T-cell (primary cell): ENCODE data around the gene MAX. TPM values are rescaled to one million over a fixed set of nuclear protein-coding genes. Genes with fewer than 3 reads are reported as not detected.

Experiments used
- ATAC-seq, 4 experiments: fragments of 200-7000 bp in 3 of 4; fragments of 150-1000 bp in 1 of 4; cut with Tn5 transposase; replicated peaks in 1 of 4; 1 replicate in 3 of 4; 2 replicates in 1 of 4; pipeline ENCODE4 v1.10.0; 2021; ENCODE audit warnings: moderate library complexity in 3 of 4, mild to moderate bottlenecking in 2 of 4, moderate number of reproducible peaks in 1 of 4
- CTCF ChIA-PET, 2 donors: fragments of 300-600 bp; sonication (Branson Sonifier 250); formaldehyde crosslinking; loops; one replicate each; lab custom pipeline; 2022; ENCODE audit warnings: antibody characterized with exemption in 2 of 2; lab: Charles Lee
- POLR2A ChIA-PET, 2 donors: fragments of 300-600 bp; sonication (Branson Sonifier 250); formaldehyde crosslinking; loops; one replicate each; lab custom pipeline; 2022; ENCODE audit warnings: antibody characterized with exemption in 2 of 2; lab: Charles Lee
- DNase-seq, 35 experiments: peaks; one replicate each; pipeline versions ENCODE4 v3.0.0 to v3.0.0-alpha.2; 2013 to 2023
- H3K27ac ChIP-seq: one replicate; pipeline ENCODE4 v1.5.1; 2013; ENCODE audit warnings: low read length
- H3K27me3 ChIP-seq, 2 experiments: replicated peaks in 1 of 2; 1 replicate in 1 of 2; 2 replicates in 1 of 2; pipeline versions ENCODE4 v1.6.1 to v1.7.0; 2013; ENCODE audit warnings: low read length in 1 of 2, mixed read lengths in 1 of 2; ENCODE audit not compliant: control insufficient read depth in 2 of 2, insufficient read depth in 2 of 2; ENCODE audit errors: extremely low read depth in 1 of 2
- H3K36me3 ChIP-seq, 2 donors: 1 replicate in 1 of 2; 2 replicates in 1 of 2; pipeline versions ENCODE4 v1.6.1 to v1.7.0; 2013; ENCODE audit warnings: low read length in 1 of 2; ENCODE audit not compliant: control insufficient read depth in 2 of 2, insufficient read depth in 1 of 2; ENCODE audit errors: extremely low read depth in 1 of 2
- H3K4me1 ChIP-seq, 2 experiments: 1 replicate in 1 of 2; 2 replicates in 1 of 2; pipeline versions ENCODE4 v1.6.1 to v1.7.0; 2013; ENCODE audit warnings: low read length in 2 of 2, mixed read lengths in 1 of 2; ENCODE audit not compliant: insufficient read depth in 2 of 2, control insufficient read depth in 1 of 2; ENCODE audit errors: extremely low read depth in 1 of 2
- H3K4me3 ChIP-seq, 2 donors: 1 replicate in 1 of 2; 2 replicates in 1 of 2; pipeline versions ENCODE4 v1.5.1 to v1.7.0; 2013; ENCODE audit warnings: mild to moderate bottlenecking in 2 of 2, low read length in 1 of 2, moderate library complexity in 1 of 2; ENCODE audit not compliant: control insufficient read depth in 1 of 2; ENCODE audit errors: extremely low read depth in 1 of 2
- H3K9me3 ChIP-seq: 2 replicates; pipeline ENCODE4 v1.7.0; 2013
- H3K27ac Mint-ChIP-seq, 2 donors: one replicate each; pipeline ENCODE4 v1.8.0; 2020 to 2021; ENCODE audit warnings: mild to moderate bottlenecking in 2 of 2, mixed read lengths in 2 of 2
- H3K27me3 Mint-ChIP-seq, 2 donors: one replicate each; pipeline ENCODE4 v1.8.0; 2021 to 2022; ENCODE audit warnings: mixed read lengths in 2 of 2
- H3K36me3 Mint-ChIP-seq: one replicate; pipeline ENCODE4 v1.8.0; 2021; ENCODE audit warnings: mixed read lengths
- H3K4me1 Mint-ChIP-seq, 3 donors: one replicate each; pipeline ENCODE4 v1.8.0; 2020 to 2022; ENCODE audit warnings: mixed read lengths in 3 of 3, mild to moderate bottlenecking in 1 of 3
- H3K4me3 Mint-ChIP-seq, 3 donors: one replicate each; pipeline ENCODE4 v1.8.0; 2020 to 2022; ENCODE audit warnings: mild to moderate bottlenecking in 3 of 3, mixed read lengths in 3 of 3, moderate library complexity in 3 of 3
- H3K9me3 Mint-ChIP-seq, 3 donors: one replicate each; pipeline ENCODE4 v1.8.0; 2020 to 2022; ENCODE audit warnings: mixed read lengths in 3 of 3
- WGBS: methylation state at CpG from one replicate; pipeline ENCODE4 v1.1.5; 2013; ENCODE audit warnings: missing lambda C conversion rate; ENCODE audit not compliant: insufficient coverage; 5-methylcytosine and 5-hydroxymethylcytosine counted together
- total RNA-seq, 35 experiments: library from RNA in 6 of 35; stranded (reverse) in 6 of 35; fragments of 120-200 nt in 1 of 35; gene quantifications; one replicate each; pipeline versions ENCODE4 v1.2.1 to v1.2.4 and lab custom pipeline; 2013 to 2026

MAX gene
- total RNA-seq, 5 donors from 2014 or later (not counting 1 experiment from before 2014, with no cell fraction given): 174 to 216 (median 207) TPM

GRCh38 chr14:65080960-65081747 is 21.2 kb downstream of the MAX start:
- Histone ChIP-seq H3K4me1 (peaks cover 14 to 28% of the 10 kb centered on the region in 2 experiments), H3K36me3 (peaks cover 8 to 90% of the 10 kb centered on the region in 2 donors), H3K27ac (no peak overlapping the region), H3K9me3 (no peaks in the 10 kb centered on the region), H3K4me3 (no peak overlapping the region), H3K27me3 (no peaks in the 10 kb centered on the region)
- Mint-ChIP-seq H3K9me3 (peaks cover 0 to 2% (median 0%) of the 10 kb centered on the region in 3 donors), H3K27me3 (no peaks in the 10 kb centered on the region), H3K36me3 (peaks cover 76% of the 10 kb centered on the region), H3K4me3 (peak overlapping the region in 1 of 3 donors; percentile 1), H3K4me1 (peaks cover 73 to 80% (median 74%) of the 10 kb centered on the region in 3 donors), H3K27ac (peak overlapping the region; percentile 28 to 66)
- WGBS: 100% methylated on average over 1 of the region's 2 CpGs
- ATAC-seq (no peak), DNase-seq (no peak)
- ChIA-PET CTCF (interaction anchor here in 1 of 2 donors (0.8 kb wide), 1 partner anchor 17 kb away, joined by 3 read pairs; no protein-coding TSS in a partner anchor), POLR2A (interaction anchor here in 1 of 2 donors (0.6 kb wide), 1 partner anchor 42 kb away, joined by 6 read pairs; no protein-coding TSS in a partner anchor)

GRCh38 chr14:65079768-65080167 is 22.5 kb downstream of the MAX start:
- peaks cover 75% of the 10 kb centered on the region for H3K36me3 Mint-ChIP-seq
- H3K27me3 Mint-ChIP-seq: no peaks in the 10 kb centered on the region
- no peak overlapping the region for H3K4me3 ChIP-seq
- H3K27ac Mint-ChIP-seq: peak overlapping the region; percentile 83 to 84
- DNase-seq (no peak), ATAC-seq (no peak)
- H3K4me1 Mint-ChIP-seq: peaks cover 72 to 80% (median 73%) of the 10 kb centered on the region in 3 donors
- H3K27ac ChIP-seq: no peak overlapping the region
- peaks cover 14 to 29% of the 10 kb centered on the region in 2 experiments for H3K4me1 ChIP-seq
- no peaks in the 10 kb centered on the region for H3K27me3 ChIP-seq
- 100% methylated on average over 3 of the region's 5 CpGs for WGBS
- POLR2A ChIA-PET: interaction anchor here in 1 of 2 donors (0.7 kb wide), 1 partner anchor 19 kb away, joined by 3 read pairs; no protein-coding TSS in a partner anchor
- H3K9me3 Mint-ChIP-seq: no peaks in the 10 kb centered on the region
- H3K4me3 Mint-ChIP-seq: peak overlapping the region in 1 of 3 donors; percentile 32
- no peaks in the 10 kb centered on the region for H3K9me3 ChIP-seq
- CTCF ChIA-PET: no interaction called here
- peaks cover 14 to 93% of the 10 kb centered on the region in 2 donors for H3K36me3 ChIP-seq

- ATAC-seq (peak; percentile 48 to 72 (median 70)), DNase-seq (no peak)
- Histone ChIP-seq H3K9me3 (no peaks in the 10 kb centered on the region), H3K4me1 (peaks cover 14 to 32% of the 10 kb centered on the region in 2 experiments), H3K27me3 (no peaks in the 10 kb centered on the region), H3K4me3 (no peak overlapping the region), H3K36me3 (peaks cover 14 to 93% of the 10 kb centered on the region in 2 donors), H3K27ac (no peak overlapping the region)
- POLR2A ChIA-PET: interaction anchor here in 1 of 2 donors (0.5 to 0.8 kb wide), 3 partner anchors 14 to 27 kb away, joined by 3 to 5 read pairs (median 3); no protein-coding TSS in a partner anchor
- Mint-ChIP-seq H3K9me3 (no peaks in the 10 kb centered on the region), H3K36me3 (peaks cover 77% of the 10 kb centered on the region), H3K27ac (peak overlapping the region; percentile 83 to 84), H3K27me3 (no peaks in the 10 kb centered on the region), H3K4me1 (peaks cover 72 to 80% (median 74%) of the 10 kb centered on the region in 3 donors), H3K4me3 (peak overlapping the region in 1 of 3 donors; percentile 32)
- CTCF ChIA-PET: no interaction called here
- 56% methylated on average over 3 of the region's 6 CpGs for WGBS
These were observed 23.1 kb downstream of the MAX start for GRCh38 chr14:65079201-65079600.

- H3K27ac ChIP-seq: no peak overlapping the region
- ATAC-seq (no peak), DNase-seq (no peak)
- peaks cover 14 to 27% of the 10 kb centered on the region in 2 experiments for H3K4me1 ChIP-seq
- Mint-ChIP-seq H3K4me1 (peaks cover 58 to 69% (median 62%) of the 10 kb centered on the region in 3 donors), H3K36me3 (peaks cover 78% of the 10 kb centered on the region), H3K27ac (no peak overlapping the region), H3K4me3 (no peak overlapping the region), H3K27me3 (no peaks in the 10 kb centered on the region), H3K9me3 (no peaks in the 10 kb centered on the region)
- no peaks in the 10 kb centered on the region for H3K9me3 ChIP-seq
- CTCF ChIA-PET: no interaction called here
- peaks cover 14 to 94% of the 10 kb centered on the region in 2 donors for H3K36me3 ChIP-seq
- no peaks in the 10 kb centered on the region for H3K27me3 ChIP-seq
- no peak overlapping the region for H3K4me3 ChIP-seq
- POLR2A ChIA-PET: no interaction called here
- WGBS: no CpG with 5 or more reads among the region's 2 CpGs
These were observed 25.0 kb downstream of the MAX start for GRCh38 chr14:65077318-65077717.

GRCh38 chr14:65075628-65076325 is 26.5 kb downstream of the MAX start:
- peaks cover 11 to 13% of the 10 kb centered on the region in 2 experiments for H3K4me1 ChIP-seq
- peaks cover 14 to 79% of the 10 kb centered on the region in 2 donors for H3K36me3 ChIP-seq
- ATAC-seq (no peak), DNase-seq (no peak)
- POLR2A ChIA-PET: interaction anchor here in 1 of 2 donors (0.7 kb wide), 1 partner anchor 78 kb away, joined by 3 read pairs; no protein-coding TSS in a partner anchor
- Mint-ChIP-seq H3K4me1 (peaks cover 43 to 53% (median 46%) of the 10 kb centered on the region in 3 donors), H3K4me3 (no peak overlapping the region), H3K27ac (no peak overlapping the region), H3K9me3 (no peaks in the 10 kb centered on the region), H3K27me3 (no peaks in the 10 kb centered on the region), H3K36me3 (peaks cover 64% of the 10 kb centered on the region)
- no peaks in the 10 kb centered on the region for H3K9me3 ChIP-seq
- CTCF ChIA-PET: no interaction called here
- no peaks in the 10 kb centered on the region for H3K27me3 ChIP-seq
- WGBS: 92% methylated on average over 13 of the region's 17 CpGs
- no peak overlapping the region for H3K4me3 ChIP-seq
- H3K27ac ChIP-seq: no peak overlapping the region
